ENCODE measurements around the gene DNAH17.

DNAH17 gene

GRCh38 chr17:78494696-78495330 lies 82.4 kb downstream of the DNAH17 start:
- CTCF ChIA-PET: interaction anchor here (0.6 kb wide), 1 partner anchor 24 kb away, joined by 3 read pairs; no protein-coding TSS in a partner anchor
- no peak overlapping the region for H3K27ac ChIP-seq
- no peak for TF ChIP-seq CTCF (conservative IDR thresholded peaks at IDR 0.05; ENCODE audit: low read depth)
- POLR2A ChIA-PET (ENCODE audit: low non-redundant PET): no interaction called here
- DNase-seq (ENCODE audit: low spot score): no peak

GRCh38 chr17:78493853-78494695 lies 83.1 kb downstream of the DNAH17 start:
- CTCF ChIA-PET: interaction anchor here (0.6 kb wide), 2 partner anchors 23 to 125 kb away, joined by 3 to 4 read pairs; no protein-coding TSS in a partner anchor
- no peak overlapping the region for H3K27ac ChIP-seq
- DNase-seq (ENCODE audit: low spot score): no peak
- POLR2A ChIA-PET (ENCODE audit: low non-redundant PET): interaction anchor here (0.6 kb wide), 1 partner anchor 369 kb away, joined by 3 read pairs; no protein-coding TSS in a partner anchor
- no peak for TF ChIP-seq CTCF (conservative IDR thresholded peaks at IDR 0.05; ENCODE audit: low read depth)

GRCh38 chr17:78493450-78493849 lies 83.7 kb downstream of the DNAH17 start:
- no peak overlapping the region for H3K27ac ChIP-seq
- DNase-seq (ENCODE audit: low spot score): no peak
- ChIA-PET CTCF (interaction anchor here (0.5 to 0.6 kb wide), 3 partner anchors 40 to 1120 kb away, joined by 3 to 4 read pairs (median 3); no protein-coding TSS in a partner anchor), POLR2A (ENCODE audit: low non-redundant PET) (no interaction called here)
- TF ChIP-seq CTCF (conservative IDR thresholded peaks at IDR 0.05; ENCODE audit: low read depth): no peak

GRCh38 chr17:78492116-78492799 lies 84.9 kb downstream of the DNAH17 start:
- no peak for TF ChIP-seq CTCF (conservative IDR thresholded peaks at IDR 0.05; ENCODE audit: low read depth)
- ChIA-PET CTCF (interaction anchor here (0.6 kb wide), 2 partner anchors 21 to 201 kb away, joined by 3 read pairs; no protein-coding TSS in a partner anchor), POLR2A (ENCODE audit: low non-redundant PET) (interaction anchor here (0.6 kb wide), 1 partner anchor 115 kb away, joined by 4 read pairs; no protein-coding TSS in a partner anchor)
- no peak overlapping the region for H3K27ac ChIP-seq
- no peak for DNase-seq (ENCODE audit: low spot score)

- H3K27ac ChIP-seq: no peak overlapping the region
- TF ChIP-seq CTCF (conservative IDR thresholded peaks at IDR 0.05; ENCODE audit: low read depth): no peak
- ChIA-PET CTCF (interaction anchor here (0.6 kb wide), 2 partner anchors 21 to 202 kb away, joined by 3 read pairs; no protein-coding TSS in a partner anchor), POLR2A (ENCODE audit: low non-redundant PET) (no interaction called here)
- DNase-seq (ENCODE audit: low spot score): no peak
Observed at GRCh38 chr17:78491236-78492115, 85.7 kb downstream of the DNAH17 start.
